ENCODE data around the gene SBF2.
"Not testable (repeated sequence)": the region's sequence is repeated elsewhere in the genome, so short reads cannot be mapped to it uniquely, and the experiment has no call there.

Gene SBF2

GRCh38 chr11:9901943-9902342 lies 392.1 kb downstream of the SBF2 start:
- Histone ChIP-seq H3K23ac (ENCODE audit: low read depth, low read length, poor library complexity) (no peak overlapping the region), H3K4ac (ENCODE audit: low read length) (no peak overlapping the region), H2BK12ac (ENCODE audit: low read length) (no peak overlapping the region), H3K9me3 (replicated peaks in 1 of 2; ENCODE audit: control insufficient read depth in 2 of 2, insufficient read depth in 1 of 2, low read depth in 1 of 2, low read length in 2 of 2) (no peaks in the 10 kb centered on the region), H3K27me3 (ENCODE audit: control insufficient read depth in 3 of 3, insufficient read depth in 3 of 3, low read depth in 1 of 3, low read length in 3 of 3) (no peaks in the 10 kb centered on the region), H2BK15ac (ENCODE audit: low read length) (no peak overlapping the region), H3K14ac (ENCODE audit: low read length) (no peak overlapping the region), H4K91ac (ENCODE audit: low read depth, low read length, poor library complexity) (no peak overlapping the region), H3K4me3 (ENCODE audit: low read length in 2 of 2) (no peak overlapping the region), H2AFZ (ENCODE audit: low read length) (no peak overlapping the region), H2AK5ac (ENCODE audit: low read depth, low read length) (no peak overlapping the region), H3K36me3 (replicated peaks in 1 of 2; ENCODE audit: control insufficient read depth in 2 of 2, insufficient read depth in 2 of 2, low read length in 2 of 2) (no peaks in the 10 kb centered on the region), H3K4me2 (ENCODE audit: insufficient read depth, low read length, poor library complexity, severe bottlenecking) (no peak overlapping the region), H2BK5ac (ENCODE audit: low read length) (no peak overlapping the region), H3K9ac (ENCODE audit: low read depth, low read length, poor library complexity) (no peak overlapping the region), H3K27ac (replicated peaks; ENCODE audit: low read length) (no peak overlapping the region), H3K4me1 (ENCODE audit: control insufficient read depth in 2 of 2, insufficient read depth in 1 of 2, low read depth in 1 of 2, low read length in 2 of 2) (peaks cover 0 to 2% of the 10 kb centered on the region in 2 donors), H3K79me1 (ENCODE audit: low read depth, low read length) (no peaks in the 10 kb centered on the region), H4K8ac (ENCODE audit: low read depth, low read length) (no peak overlapping the region), H3K18ac (ENCODE audit: low read length) (no peak overlapping the region), H2BK120ac (ENCODE audit: low read depth, low read length) (no peak overlapping the region)
- DNase-seq (ENCODE audit: low spot score): no peak

- WGBS, 2 donors (ENCODE audit: extremely low coverage in 2 of 2, insufficient read length in 2 of 2, insufficient replicate concordance in 1 of 2): no CpG with 5 or more reads among the region's 8 CpGs
- not testable (repeated sequence) for H3K18ac ChIP-seq (ENCODE audit: low read length); H3K9me3 ChIP-seq (replicated peaks in 1 of 2; ENCODE audit: control insufficient read depth in 2 of 2, insufficient read depth in 1 of 2, low read depth in 1 of 2, low read length in 2 of 2); H2AFZ ChIP-seq (ENCODE audit: low read length); H3K4me1 ChIP-seq (ENCODE audit: control insufficient read depth in 2 of 2, insufficient read depth in 1 of 2, low read depth in 1 of 2, low read length in 2 of 2); H3K36me3 ChIP-seq (replicated peaks in 1 of 2; ENCODE audit: control insufficient read depth in 2 of 2, insufficient read depth in 2 of 2, low read length in 2 of 2); H2AK5ac ChIP-seq (ENCODE audit: low read depth, low read length); H3K23ac ChIP-seq (ENCODE audit: low read depth, low read length, poor library complexity); H3K4me3 ChIP-seq (ENCODE audit: low read length in 2 of 2); H3K27me3 ChIP-seq (ENCODE audit: control insufficient read depth in 3 of 3, insufficient read depth in 3 of 3, low read depth in 1 of 3, low read length in 3 of 3); H3K14ac ChIP-seq (ENCODE audit: low read length); DNase-seq (ENCODE audit: low spot score); H2BK12ac ChIP-seq (ENCODE audit: low read length); H4K8ac ChIP-seq (ENCODE audit: low read depth, low read length); H3K9ac ChIP-seq (ENCODE audit: low read depth, low read length, poor library complexity); H2BK120ac ChIP-seq (ENCODE audit: low read depth, low read length); H3K27ac ChIP-seq (replicated peaks; ENCODE audit: low read length); H2BK15ac ChIP-seq (ENCODE audit: low read length); H4K91ac ChIP-seq (ENCODE audit: low read depth, low read length, poor library complexity); H2BK5ac ChIP-seq (ENCODE audit: low read length); H3K4me2 ChIP-seq (ENCODE audit: insufficient read depth, low read length, poor library complexity, severe bottlenecking); H3K4ac ChIP-seq (ENCODE audit: low read length); H3K79me1 ChIP-seq (ENCODE audit: low read depth, low read length)
Measured at GRCh38 chr11:9900253-9900652, 393.8 kb downstream of the SBF2 start.

- Histone ChIP-seq H3K79me1 (ENCODE audit: low read depth, low read length) (no peaks in the 10 kb centered on the region), H4K91ac (ENCODE audit: low read depth, low read length, poor library complexity) (no peak overlapping the region), H2AFZ (ENCODE audit: low read length) (no peak overlapping the region), H3K36me3 (replicated peaks in 1 of 2; ENCODE audit: control insufficient read depth in 2 of 2, insufficient read depth in 2 of 2, low read length in 2 of 2) (peaks cover 0 to 7% of the 10 kb centered on the region in 2 donors), H3K4me2 (ENCODE audit: insufficient read depth, low read length, poor library complexity, severe bottlenecking) (no peak overlapping the region), H3K27ac (replicated peaks; ENCODE audit: low read length) (no peak overlapping the region), H3K9me3 (replicated peaks in 1 of 2; ENCODE audit: control insufficient read depth in 2 of 2, insufficient read depth in 1 of 2, low read depth in 1 of 2, low read length in 2 of 2) (peaks cover 0 to 2% of the 10 kb centered on the region in 2 donors), H3K4me1 (ENCODE audit: control insufficient read depth in 2 of 2, insufficient read depth in 1 of 2, low read depth in 1 of 2, low read length in 2 of 2) (no peaks in the 10 kb centered on the region), H3K14ac (ENCODE audit: low read length) (no peak overlapping the region), H3K23ac (ENCODE audit: low read depth, low read length, poor library complexity) (no peak overlapping the region), H3K4me3 (ENCODE audit: low read length in 2 of 2) (no peak overlapping the region), H3K18ac (ENCODE audit: low read length) (no peak overlapping the region), H2BK5ac (ENCODE audit: low read length) (no peak overlapping the region), H2BK15ac (ENCODE audit: low read length) (no peak overlapping the region), H4K8ac (ENCODE audit: low read depth, low read length) (no peak overlapping the region), H3K4ac (ENCODE audit: low read length) (no peak overlapping the region), H2BK120ac (ENCODE audit: low read depth, low read length) (no peak overlapping the region), H2AK5ac (ENCODE audit: low read depth, low read length) (no peak overlapping the region), H3K9ac (ENCODE audit: low read depth, low read length, poor library complexity) (no peak overlapping the region), H3K27me3 (ENCODE audit: control insufficient read depth in 3 of 3, insufficient read depth in 3 of 3, low read depth in 1 of 3, low read length in 3 of 3) (no peaks in the 10 kb centered on the region), H2BK12ac (ENCODE audit: low read length) (no peak overlapping the region)
- WGBS, 2 donors (ENCODE audit: extremely low coverage in 2 of 2, insufficient read length in 2 of 2, insufficient replicate concordance in 1 of 2): no CpG with 5 or more reads among the region's 1 CpG
- DNase-seq (ENCODE audit: low spot score): no peak
Measured at GRCh38 chr11:9899676-9900075, 394.3 kb downstream of the SBF2 start.

GRCh38 chr11:9896902-9897301 lies 397.1 kb downstream of the SBF2 start:
- no peaks in the 10 kb centered on the region for H3K27me3 ChIP-seq (ENCODE audit: control insufficient read depth in 3 of 3, insufficient read depth in 3 of 3, low read depth in 1 of 3, low read length in 3 of 3)
- WGBS, 2 donors (ENCODE audit: extremely low coverage in 2 of 2, insufficient read length in 2 of 2, insufficient replicate concordance in 1 of 2): no CpG with 5 or more reads among the region's 2 CpGs
- no peak for DNase-seq (ENCODE audit: low spot score)

More at GRCh38 chr11:9896902-9897301, 397.1 kb downstream of the SBF2 start:
- H2BK5ac ChIP-seq (ENCODE audit: low read length): no peak overlapping the region
- H3K4ac ChIP-seq (ENCODE audit: low read length): no peak overlapping the region
- H2BK12ac ChIP-seq (ENCODE audit: low read length): no peak overlapping the region
- no peak overlapping the region for H3K4me3 ChIP-seq (ENCODE audit: low read length in 2 of 2)
- no peak overlapping the region for H4K8ac ChIP-seq (ENCODE audit: low read depth, low read length)
- no peak overlapping the region for H3K9ac ChIP-seq (ENCODE audit: low read depth, low read length, poor library complexity)
- H3K36me3 ChIP-seq (replicated peaks in 1 of 2; ENCODE audit: control insufficient read depth in 2 of 2, insufficient read depth in 2 of 2, low read length in 2 of 2): peaks cover 0 to 15% of the 10 kb centered on the region in 2 donors
- H2BK120ac ChIP-seq (ENCODE audit: low read depth, low read length): no peak overlapping the region
- no peak overlapping the region for H3K23ac ChIP-seq (ENCODE audit: low read depth, low read length, poor library complexity)
- peaks cover 0 to 2% of the 10 kb centered on the region in 2 donors for H3K9me3 ChIP-seq (replicated peaks in 1 of 2; ENCODE audit: control insufficient read depth in 2 of 2, insufficient read depth in 1 of 2, low read depth in 1 of 2, low read length in 2 of 2)
- H3K4me2 ChIP-seq (ENCODE audit: insufficient read depth, low read length, poor library complexity, severe bottlenecking): no peak overlapping the region
- no peaks in the 10 kb centered on the region for H3K4me1 ChIP-seq (ENCODE audit: control insufficient read depth in 2 of 2, insufficient read depth in 1 of 2, low read depth in 1 of 2, low read length in 2 of 2)
- H3K79me1 ChIP-seq (ENCODE audit: low read depth, low read length): no peaks in the 10 kb centered on the region
- H2AFZ ChIP-seq (ENCODE audit: low read length): no peak overlapping the region
- H3K27ac ChIP-seq (replicated peaks; ENCODE audit: low read length): no peak overlapping the region
- H2BK15ac ChIP-seq (ENCODE audit: low read length): no peak overlapping the region
- no peak overlapping the region for H3K18ac ChIP-seq (ENCODE audit: low read length)
- H4K91ac ChIP-seq (ENCODE audit: low read depth, low read length, poor library complexity): no peak overlapping the region
- H2AK5ac ChIP-seq (ENCODE audit: low read depth, low read length): no peak overlapping the region
- H3K14ac ChIP-seq (ENCODE audit: low read length): no peak overlapping the region
